Endothelial cell of umbilical vein (primary cell): ENCODE data around the gene ADD2. TPM values are rescaled to one million over a fixed set of nuclear protein-coding genes. Genes with fewer than 3 reads are reported as not detected.

Source experiments
- BruUV-seq: library from RNA; stranded (reverse); fragments of 400-500 nt; replicated peaks from 2 replicates; lab custom pipeline; 2021; lab: Mats Ljungman, UMichigan
- CTCF ChIA-PET: fragments of 300-600, 350-600 bp; sonication (Branson Sonifier 250); formaldehyde crosslinking; loops from one replicate; lab custom pipeline; 2021; ENCODE audit warnings: antibody characterized with exemption, inconsistent platforms; lab: Charles Lee
- POLR2A ChIA-PET: fragments of 300-600, 350-600 bp; sonication (Branson Sonifier 250); formaldehyde crosslinking; loops from one replicate; lab custom pipeline; 2021; ENCODE audit warnings: antibody characterized with exemption, inconsistent platforms; lab: Charles Lee
- DNase-seq: peaks from one replicate; pipeline ENCODE4 v3.0.0-alpha.2; 2011; ENCODE audit warnings: low read depth, low spot score
- FAIRE-seq: peaks from 2 replicates; lab custom pipeline; 2011; peaks lifted over from hg19 to GRCh38; lab: Jason Lieb, UNC
- H2AFZ ChIP-seq: 2 replicates; pipeline ENCODE4 v1.6.0; 2012; ENCODE audit warnings: low read depth, low read length, control low read depth, inconsistent platforms
- H3K27ac ChIP-seq: 2 replicates; pipeline ENCODE4 v1.5.1; 2011; ENCODE audit warnings: low read depth, mild to moderate bottlenecking, control low read depth, low read length, moderate library complexity; ENCODE audit not compliant: insufficient read depth
- H3K27me3 ChIP-seq, 2 experiments: 2 replicates each; pipeline versions ENCODE4 v1.6.0 to v1.6.1; 2011; ENCODE audit warnings: low read length in 2 of 2, mixed read lengths in 1 of 2; ENCODE audit not compliant: control insufficient read depth in 2 of 2, insufficient read depth in 2 of 2
- H3K36me3 ChIP-seq, 2 experiments: 2 replicates in 1 of 2; 3 replicates in 1 of 2; pipeline ENCODE4 v1.5.1; 2011; ENCODE audit warnings: low read length in 2 of 2, mild to moderate bottlenecking in 1 of 2, moderate library complexity in 1 of 2; ENCODE audit not compliant: control insufficient read depth in 2 of 2, insufficient read depth in 2 of 2; ENCODE audit errors: extremely low read depth in 1 of 2
- H3K4me1 ChIP-seq: 3 replicates; pipeline ENCODE4 v1.5.1; 2011; ENCODE audit warnings: mild to moderate bottlenecking, low read length; ENCODE audit not compliant: control insufficient read depth, insufficient read depth; ENCODE audit errors: extremely low read depth
- H3K4me2 ChIP-seq: 2 replicates; pipeline ENCODE4 v1.6.1; 2011; ENCODE audit warnings: low read length, control low read depth, mixed read lengths; ENCODE audit not compliant: insufficient read depth
- H3K4me3 ChIP-seq, 3 experiments: fragments of 200-600 bp in 1 of 3; sonication (generic), shearing (Covaris generic) in 1 of 3; replicated peaks in 1 of 3; 2 replicates each; pipeline ENCODE4 v1.5.1; 2011 to 2016; ENCODE audit warnings: control low read depth in 3 of 3, low read length in 3 of 3, mild to moderate bottlenecking in 2 of 3, inconsistent platforms in 1 of 3, low read depth in 1 of 3, moderate library complexity in 1 of 3; ENCODE audit not compliant: insufficient read depth in 1 of 3
- H3K79me2 ChIP-seq: 2 replicates; pipeline ENCODE4 v1.6.0; 2012; ENCODE audit warnings: low read length, inconsistent platforms; ENCODE audit not compliant: control insufficient read depth, insufficient read depth
- H3K9ac ChIP-seq: replicated peaks from 2 replicates; pipeline ENCODE3; 2011; ENCODE audit warnings: low read length, control low read depth; ENCODE audit not compliant: insufficient read depth; ENCODE audit errors: extremely low read depth
- H3K9me1 ChIP-seq: replicated peaks from 3 replicates; pipeline ENCODE4 v1.6.0; 2011; ENCODE audit warnings: mild to moderate bottlenecking, low read length; ENCODE audit not compliant: control insufficient read depth, insufficient read depth; ENCODE audit errors: extremely low read depth
- H3K9me3 ChIP-seq: replicated peaks from 2 replicates; pipeline ENCODE4 v1.5.1; 2012; ENCODE audit warnings: low read length, inconsistent platforms; ENCODE audit not compliant: control insufficient read depth, insufficient read depth
- H4K20me1 ChIP-seq: replicated peaks from 2 replicates; pipeline ENCODE3; 2011; ENCODE audit warnings: mild to moderate bottlenecking, low read length; ENCODE audit not compliant: control insufficient read depth, insufficient read depth; ENCODE audit errors: extremely low read depth
- EZH2 ChIP-seq: IDR thresholded peaks from 2 replicates; pipeline ENCODE4 v1.6.1; 2012; ENCODE audit warnings: borderline replicate concordance, low read depth, mild to moderate bottlenecking, moderate library complexity, low read length, inconsistent platforms; ENCODE audit not compliant: severe bottlenecking
- FOS ChIP-seq: IDR thresholded peaks from 2 replicates; pipeline ENCODE4 v1.6.1; 2011; ENCODE audit warnings: mild to moderate bottlenecking, low read length, moderate library complexity, borderline replicate concordance; ENCODE audit not compliant: insufficient read depth
- GATA2 ChIP-seq: IDR thresholded peaks from 2 replicates; pipeline ENCODE4 v1.7.0; 2011; ENCODE audit warnings: low read depth, mild to moderate bottlenecking, moderate library complexity, mixed read lengths, low read length; ENCODE audit not compliant: insufficient read length, insufficient read depth
- JUN ChIP-seq: IDR thresholded peaks from 2 replicates; pipeline ENCODE4 v1.6.1; 2011; ENCODE audit warnings: borderline replicate concordance, low read depth; ENCODE audit not compliant: insufficient read length, insufficient read depth
- MYC ChIP-seq: IDR thresholded peaks from one replicate; pipeline ENCODE4 v1.6.1; 2011; ENCODE audit warnings: mild to moderate bottlenecking, low read depth, low read length
- POLR2A ChIP-seq: IDR thresholded peaks from 2 replicates; pipeline ENCODE4 v1.6.1; 2012; ENCODE audit warnings: low read depth, mild to moderate bottlenecking, control low read depth, low read length
- POLR2AphosphoS5 ChIP-seq: IDR thresholded peaks from 2 replicates; pipeline ENCODE4 v1.6.1; 2012; ENCODE audit warnings: low read depth, mild to moderate bottlenecking, control low read depth, low read length, moderate library complexity; ENCODE audit not compliant: insufficient read depth
- dilution Hi-C: fragments of 300-500 bp; cut with MboI; formaldehyde crosslinking; loops from one replicate; pipeline ENCODE4 v1.15.0; 2019; ENCODE audit warnings: low sequenced_read_pairs; ENCODE audit not compliant: extremely low pct_ligation_motif_present
- intact Hi-C: fragments of 100-400 bp; cut with micrococcal nuclease; formaldehyde crosslinking; loops from one replicate; pipeline ENCODE4 v1.10.0; 2022
- polyA plus RNA-seq, 4 experiments: library from polyadenylated mRNA; depleted of rRNA in 3 of 4; stranded (reverse) in 3 of 4; unstranded in 1 of 4; fragments of >200 nt; gene quantifications; 2 replicates each; pipeline versions ENCODE4 v1.2.1 to v1.2.3, GENCODE V29; 2011 to 2012; ENCODE audit warnings: missing spikeins in 1 of 4
- total RNA-seq: library from RNA; stranded (reverse); gene quantifications from 2 replicates; pipeline ENCODE4 v1.2.3, GENCODE V29; 2021
- TF ChIP-seq, protein P1 (sequence below): IDR thresholded peaks from 2 replicates; pipeline ENCODE4 v1.6.1; 2011; ENCODE audit not compliant: insufficient read depth, insufficient read length
- TF ChIP-seq, protein P2 (sequence below), 2 donors: IDR thresholded peaks; 1 replicate in 1 of 2; 2 replicates in 1 of 2; pipeline ENCODE4 v1.5.1; 2011; ENCODE audit warnings: low read length in 2 of 2, mild to moderate bottlenecking in 2 of 2, moderate library complexity in 2 of 2, control low read depth in 1 of 2, inconsistent platforms in 1 of 2, low read depth in 1 of 2; ENCODE audit not compliant: insufficient read depth in 1 of 2; ENCODE audit errors: extremely low read depth in 1 of 2

ADD2 gene
- total and polyA plus RNA-seq, 2 donors (not counting 3 experiments of a cell fraction or from before 2014, with no cell fraction given), result 0.17 TPM; not detected in 1

DNA sequence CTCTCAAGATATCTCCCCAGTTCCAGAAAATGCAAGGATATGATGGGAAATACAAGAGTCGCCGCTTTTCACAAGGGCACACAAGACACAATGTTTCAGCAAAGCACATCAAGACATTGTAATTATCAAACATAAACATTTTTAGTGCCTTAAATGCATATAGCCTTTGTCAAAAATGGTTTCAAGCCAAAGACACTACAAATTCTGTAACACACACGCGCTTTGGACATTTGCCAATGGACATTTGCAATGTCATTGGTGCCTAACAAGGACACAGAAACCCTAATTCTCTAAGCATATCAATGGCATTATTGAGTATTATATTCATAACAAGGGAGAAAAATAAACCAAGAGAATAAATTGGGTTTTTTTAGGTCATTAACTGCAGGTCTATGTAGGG lies 16.1 kb downstream of the ADD2 start:
- dilution Hi-C loops, result no loop called here
- FAIRE-seq (no peak), DNase-seq (no peak)
- Histone ChIP-seq H3K4me2 (no peak overlapping the region), H3K4me3 (no peak overlapping the region), H3K27me3 (peaks cover 7 to 12% of the 10 kb centered on the region in 2 experiments), H3K27ac (no peak overlapping the region), H2AFZ (no peak overlapping the region), H3K36me3 (no peaks in the 10 kb centered on the region), H3K9me3 (no peaks in the 10 kb centered on the region), H4K20me1 (no peaks in the 10 kb centered on the region), H3K9me1 (no peaks in the 10 kb centered on the region), H3K4me1 (no peaks in the 10 kb centered on the region), H3K9ac (no peak overlapping the region), H3K79me2 (no peaks in the 10 kb centered on the region)
- BruUV-seq, result no TSS peak
- intact Hi-C loops, result no loop called here
- CTCF ChIA-PET, result no interaction called here
- POLR2A ChIA-PET, result no interaction called here
- no peak for TF ChIP-seq MYC
- TF ChIP-seq POLR2AphosphoS5, result no peak
- TF ChIP-seq FOS, result no peak
- TF ChIP-seq, protein P1, sequence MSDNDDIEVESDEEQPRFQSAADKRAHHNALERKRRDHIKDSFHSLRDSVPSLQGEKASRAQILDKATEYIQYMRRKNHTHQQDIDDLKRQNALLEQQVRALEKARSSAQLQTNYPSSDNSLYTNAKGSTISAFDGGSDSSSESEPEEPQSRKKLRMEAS, result no peak
- TF ChIP-seq, protein P2, sequence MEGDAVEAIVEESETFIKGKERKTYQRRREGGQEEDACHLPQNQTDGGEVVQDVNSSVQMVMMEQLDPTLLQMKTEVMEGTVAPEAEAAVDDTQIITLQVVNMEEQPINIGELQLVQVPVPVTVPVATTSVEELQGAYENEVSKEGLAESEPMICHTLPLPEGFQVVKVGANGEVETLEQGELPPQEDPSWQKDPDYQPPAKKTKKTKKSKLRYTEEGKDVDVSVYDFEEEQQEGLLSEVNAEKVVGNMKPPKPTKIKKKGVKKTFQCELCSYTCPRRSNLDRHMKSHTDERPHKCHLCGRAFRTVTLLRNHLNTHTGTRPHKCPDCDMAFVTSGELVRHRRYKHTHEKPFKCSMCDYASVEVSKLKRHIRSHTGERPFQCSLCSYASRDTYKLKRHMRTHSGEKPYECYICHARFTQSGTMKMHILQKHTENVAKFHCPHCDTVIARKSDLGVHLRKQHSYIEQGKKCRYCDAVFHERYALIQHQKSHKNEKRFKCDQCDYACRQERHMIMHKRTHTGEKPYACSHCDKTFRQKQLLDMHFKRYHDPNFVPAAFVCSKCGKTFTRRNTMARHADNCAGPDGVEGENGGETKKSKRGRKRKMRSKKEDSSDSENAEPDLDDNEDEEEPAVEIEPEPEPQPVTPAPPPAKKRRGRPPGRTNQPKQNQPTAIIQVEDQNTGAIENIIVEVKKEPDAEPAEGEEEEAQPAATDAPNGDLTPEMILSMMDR (IDR thresholded peaks at IDR 0.05; ENCODE audit: extremely low read depth in 1 of 2, insufficient read depth in 1 of 2, low read depth in 1 of 2, low read length in 2 of 2), result no peak
- TF ChIP-seq POLR2A, result no peak
- no peak for TF ChIP-seq JUN
- TF ChIP-seq GATA2, result no peak
- TF ChIP-seq EZH2, result no peak
